ENCODE data around the gene NPR3. TPM values are rescaled to one million over a fixed set of nuclear protein-coding genes. Genes with fewer than 3 reads are reported as not detected.

NPR3 gene
- total RNA-seq, 1 donor from 2014 or later, result 3.8 TPM

DNA sequence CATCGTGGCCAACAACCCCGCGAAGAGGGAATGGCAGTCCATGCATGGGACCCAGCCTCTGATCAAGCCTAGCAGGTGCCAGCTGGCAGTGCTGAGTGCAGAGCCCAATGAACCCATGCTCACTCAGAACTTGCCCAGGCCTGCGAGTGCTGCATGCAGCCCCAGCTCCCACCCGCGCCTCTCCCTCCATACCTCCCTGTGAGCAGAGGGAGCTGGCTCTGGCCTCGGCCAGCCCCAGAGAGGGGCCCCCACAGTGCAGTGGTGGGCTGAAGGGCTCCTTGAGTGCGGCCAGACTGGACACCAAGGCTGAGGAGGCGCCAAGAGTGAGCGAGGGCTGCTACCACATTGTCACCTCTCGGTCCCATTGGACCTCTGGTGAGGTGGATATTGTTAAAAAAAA, 32.6 kb upstream of the NPR3 start:
- Mint-ChIP-seq H3K4me1 (no peaks in the 10 kb centered on the region), H3K9me3 (peaks cover 20% of the 10 kb centered on the region), H3K4me3 (no peak overlapping the region), H3K36me3 (no peaks in the 10 kb centered on the region), H3K27me3 (ENCODE audit: low read depth) (peaks cover 9% of the 10 kb centered on the region), H3K27ac (no peak overlapping the region)
- no peak for DNase-seq (ENCODE audit: low spot score in 2 of 2, unreplicated experiment in 2 of 2)
- TF ChIP-seq, protein P1, sequence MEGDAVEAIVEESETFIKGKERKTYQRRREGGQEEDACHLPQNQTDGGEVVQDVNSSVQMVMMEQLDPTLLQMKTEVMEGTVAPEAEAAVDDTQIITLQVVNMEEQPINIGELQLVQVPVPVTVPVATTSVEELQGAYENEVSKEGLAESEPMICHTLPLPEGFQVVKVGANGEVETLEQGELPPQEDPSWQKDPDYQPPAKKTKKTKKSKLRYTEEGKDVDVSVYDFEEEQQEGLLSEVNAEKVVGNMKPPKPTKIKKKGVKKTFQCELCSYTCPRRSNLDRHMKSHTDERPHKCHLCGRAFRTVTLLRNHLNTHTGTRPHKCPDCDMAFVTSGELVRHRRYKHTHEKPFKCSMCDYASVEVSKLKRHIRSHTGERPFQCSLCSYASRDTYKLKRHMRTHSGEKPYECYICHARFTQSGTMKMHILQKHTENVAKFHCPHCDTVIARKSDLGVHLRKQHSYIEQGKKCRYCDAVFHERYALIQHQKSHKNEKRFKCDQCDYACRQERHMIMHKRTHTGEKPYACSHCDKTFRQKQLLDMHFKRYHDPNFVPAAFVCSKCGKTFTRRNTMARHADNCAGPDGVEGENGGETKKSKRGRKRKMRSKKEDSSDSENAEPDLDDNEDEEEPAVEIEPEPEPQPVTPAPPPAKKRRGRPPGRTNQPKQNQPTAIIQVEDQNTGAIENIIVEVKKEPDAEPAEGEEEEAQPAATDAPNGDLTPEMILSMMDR (IDR thresholded peaks at IDR 0.05; ENCODE audit: unreplicated experiment), result no peak

DNA sequence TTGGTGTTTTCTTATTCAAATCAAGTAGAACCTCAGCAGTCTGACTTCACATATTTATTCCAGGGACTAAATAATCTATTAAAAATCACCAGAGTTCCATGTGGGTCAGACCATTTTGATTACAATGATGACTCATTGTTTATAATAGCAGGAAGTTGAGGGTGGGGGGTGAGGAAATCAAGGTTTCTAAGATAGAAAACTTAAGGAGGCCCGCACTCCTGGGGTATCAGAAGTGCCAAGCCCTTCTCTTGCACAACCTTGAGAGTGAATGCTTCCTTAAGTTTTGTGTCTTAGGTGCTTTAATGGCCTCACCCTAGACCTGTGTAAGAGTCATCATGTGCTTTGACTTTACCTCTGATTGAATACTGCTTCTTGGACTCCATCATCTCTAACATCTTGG, 31.9 kb upstream of the NPR3 start:
- Mint-ChIP-seq H3K36me3 (peaks cover 3% of the 10 kb centered on the region), H3K4me1 (no peaks in the 10 kb centered on the region), H3K27ac (no peak overlapping the region), H3K9me3 (peaks cover 28% of the 10 kb centered on the region), H3K27me3 (ENCODE audit: low read depth) (peaks cover 9% of the 10 kb centered on the region), H3K4me3 (no peak overlapping the region)
- TF ChIP-seq, protein P1 (IDR thresholded peaks at IDR 0.05; ENCODE audit: unreplicated experiment), result no peak
- DNase-seq (ENCODE audit: low spot score in 2 of 2, unreplicated experiment in 2 of 2), result no peak

DNA sequence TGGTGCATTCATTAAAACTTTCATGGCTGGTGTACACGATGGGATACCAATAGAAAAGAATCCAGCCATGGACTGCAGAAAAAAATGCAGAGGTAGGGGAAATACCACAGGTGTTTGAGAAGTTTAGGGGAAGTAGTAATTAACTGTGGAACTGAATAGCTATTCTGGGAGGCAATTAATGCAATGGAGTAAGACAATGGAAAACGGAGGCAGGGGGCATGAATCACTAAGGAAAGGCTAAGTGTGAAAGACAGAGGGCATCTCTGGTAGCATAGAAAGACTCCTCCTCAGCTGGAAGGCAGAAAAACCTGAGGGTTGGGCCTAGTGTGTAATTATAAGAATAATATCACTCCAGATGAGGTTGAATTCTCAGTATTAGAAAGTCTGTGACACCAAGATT, 30.9 kb upstream of the NPR3 start:
- no peak for DNase-seq (ENCODE audit: low spot score in 2 of 2, unreplicated experiment in 2 of 2)
- peaks cover 3% of the 10 kb centered on the region for H3K36me3 Mint-ChIP-seq
- H3K4me1 Mint-ChIP-seq, result no peaks in the 10 kb centered on the region
- H3K9me3 Mint-ChIP-seq, result peaks cover 34% of the 10 kb centered on the region
- no peak overlapping the region for H3K27ac Mint-ChIP-seq
- H3K27me3 Mint-ChIP-seq (ENCODE audit: low read depth), result peaks cover 9% of the 10 kb centered on the region
- H3K4me3 Mint-ChIP-seq, result no peak overlapping the region
- TF ChIP-seq, protein P1 (IDR thresholded peaks at IDR 0.05; ENCODE audit: unreplicated experiment), result no peak

DNA sequence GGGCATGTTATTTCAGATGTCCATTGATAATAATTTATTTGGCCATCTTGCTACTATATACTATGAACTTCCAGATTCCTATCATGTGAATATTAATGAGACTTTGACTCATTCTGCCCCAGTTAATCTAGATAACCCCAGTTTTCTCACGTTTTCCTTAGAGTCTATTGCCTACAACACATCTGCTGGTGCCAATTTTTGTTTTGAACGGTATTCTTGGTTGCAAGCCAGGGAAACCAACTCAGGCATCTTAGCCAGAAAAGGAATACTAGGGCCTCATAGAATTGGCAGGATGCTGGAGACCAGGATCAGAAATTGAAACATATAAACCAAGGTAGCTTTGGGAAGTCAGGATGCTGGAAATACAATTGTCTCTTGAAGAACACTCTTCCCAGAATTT, 28.0 kb upstream of the NPR3 start:
- no peak overlapping the region for H3K4me3 Mint-ChIP-seq
- TF ChIP-seq, protein P1 (IDR thresholded peaks at IDR 0.05; ENCODE audit: unreplicated experiment), result no peak
- no peak overlapping the region for H3K27ac Mint-ChIP-seq
- peaks cover 9% of the 10 kb centered on the region for H3K27me3 Mint-ChIP-seq (ENCODE audit: low read depth)
- peaks cover 6% of the 10 kb centered on the region for H3K4me1 Mint-ChIP-seq
- no peak for DNase-seq (ENCODE audit: low spot score in 2 of 2, unreplicated experiment in 2 of 2)
- H3K36me3 Mint-ChIP-seq, result peaks cover 3% of the 10 kb centered on the region
- peaks cover 36% of the 10 kb centered on the region for H3K9me3 Mint-ChIP-seq

DNA sequence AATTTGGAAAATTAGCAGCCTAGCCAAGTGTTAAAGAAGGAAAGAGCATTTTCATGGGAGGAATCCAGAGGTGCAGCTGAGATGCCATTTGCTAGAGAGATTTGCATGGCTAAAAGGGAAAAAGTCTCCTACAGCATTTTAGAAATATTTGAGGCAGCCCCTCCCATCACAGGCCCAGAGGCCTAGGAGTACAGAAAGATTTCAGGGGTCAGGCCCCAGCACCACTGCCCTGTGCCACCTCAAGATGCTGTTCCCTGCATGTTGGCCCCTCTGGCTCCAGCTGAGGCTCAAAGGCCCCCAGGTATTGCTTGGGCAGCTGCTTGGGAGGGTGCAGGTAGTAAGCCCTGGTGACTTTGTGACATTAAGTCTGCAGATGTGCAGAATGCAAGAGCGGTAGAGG, 26.9 kb upstream of the NPR3 start:
- DNase-seq (ENCODE audit: low spot score in 2 of 2, unreplicated experiment in 2 of 2), result no peak
- H3K9me3 Mint-ChIP-seq, result peaks cover 36% of the 10 kb centered on the region
- no peak overlapping the region for H3K27ac Mint-ChIP-seq
- peaks cover 3% of the 10 kb centered on the region for H3K36me3 Mint-ChIP-seq
- peaks cover 13% of the 10 kb centered on the region for H3K27me3 Mint-ChIP-seq (ENCODE audit: low read depth)
- TF ChIP-seq, protein P1 (IDR thresholded peaks at IDR 0.05; ENCODE audit: unreplicated experiment), result no peak
- H3K4me3 Mint-ChIP-seq, result no peak overlapping the region
- peaks cover 6% of the 10 kb centered on the region for H3K4me1 Mint-ChIP-seq
